ENCODE results near the gene ADAP1.

Gene ADAP1

DNA sequence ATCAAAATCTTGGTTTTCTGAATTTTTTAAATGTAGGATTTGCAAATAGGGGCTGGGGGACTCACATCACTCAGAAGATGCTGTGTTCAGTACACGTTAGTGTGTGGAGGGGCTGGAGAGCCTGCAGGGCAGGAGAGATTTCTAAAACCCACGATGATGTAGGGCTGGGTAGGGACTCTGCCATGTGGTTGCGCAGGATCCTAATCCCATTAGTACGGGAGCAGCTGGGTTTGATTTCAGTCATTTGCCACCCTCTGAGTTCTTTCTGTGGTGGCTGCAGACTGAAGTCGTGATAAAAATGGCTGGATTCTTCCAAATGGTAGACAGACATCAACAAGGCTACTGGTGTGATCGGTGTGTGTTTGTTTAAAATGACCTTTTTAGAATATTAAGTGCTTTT, 92.3 kb downstream of the ADAP1 start:
- TF ChIP-seq, protein P1, sequence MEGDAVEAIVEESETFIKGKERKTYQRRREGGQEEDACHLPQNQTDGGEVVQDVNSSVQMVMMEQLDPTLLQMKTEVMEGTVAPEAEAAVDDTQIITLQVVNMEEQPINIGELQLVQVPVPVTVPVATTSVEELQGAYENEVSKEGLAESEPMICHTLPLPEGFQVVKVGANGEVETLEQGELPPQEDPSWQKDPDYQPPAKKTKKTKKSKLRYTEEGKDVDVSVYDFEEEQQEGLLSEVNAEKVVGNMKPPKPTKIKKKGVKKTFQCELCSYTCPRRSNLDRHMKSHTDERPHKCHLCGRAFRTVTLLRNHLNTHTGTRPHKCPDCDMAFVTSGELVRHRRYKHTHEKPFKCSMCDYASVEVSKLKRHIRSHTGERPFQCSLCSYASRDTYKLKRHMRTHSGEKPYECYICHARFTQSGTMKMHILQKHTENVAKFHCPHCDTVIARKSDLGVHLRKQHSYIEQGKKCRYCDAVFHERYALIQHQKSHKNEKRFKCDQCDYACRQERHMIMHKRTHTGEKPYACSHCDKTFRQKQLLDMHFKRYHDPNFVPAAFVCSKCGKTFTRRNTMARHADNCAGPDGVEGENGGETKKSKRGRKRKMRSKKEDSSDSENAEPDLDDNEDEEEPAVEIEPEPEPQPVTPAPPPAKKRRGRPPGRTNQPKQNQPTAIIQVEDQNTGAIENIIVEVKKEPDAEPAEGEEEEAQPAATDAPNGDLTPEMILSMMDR (IDR thresholded peaks at IDR 0.05; ENCODE audit: insufficient read depth, low read depth, low read length, missing control alignments) = no peak
- H3K4me3 ChIP-seq (ENCODE audit: low read depth, low read length) = no peak overlapping the region
- DNase-seq (ENCODE audit: low read depth) = no peak

DNA sequence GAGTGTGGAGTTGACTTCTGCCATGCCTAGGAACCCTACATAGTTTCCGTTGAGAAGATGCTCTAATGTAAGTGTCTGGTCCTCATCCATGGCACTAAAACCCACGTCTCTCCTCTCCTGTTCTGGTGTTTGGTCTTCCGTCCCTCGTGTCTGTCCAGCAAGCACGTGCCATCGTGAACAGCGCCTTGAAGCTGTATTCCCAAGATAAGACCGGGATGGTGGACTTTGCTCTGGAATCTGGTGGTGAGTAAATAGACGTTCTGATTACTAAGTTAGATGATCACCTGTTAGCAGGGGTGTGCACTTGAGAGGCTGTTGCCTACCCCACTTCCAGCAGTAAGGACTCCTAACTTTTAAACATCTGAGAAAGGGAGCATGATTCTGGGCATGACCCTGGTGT, 93.3 kb downstream of the ADAP1 start:
- H3K4me3 ChIP-seq (ENCODE audit: low read depth, low read length) = no peak overlapping the region
- DNase-seq (ENCODE audit: low read depth) = no peak
- TF ChIP-seq, protein P1 (IDR thresholded peaks at IDR 0.05; ENCODE audit: insufficient read depth, low read depth, low read length, missing control alignments) = no peak

DNA sequence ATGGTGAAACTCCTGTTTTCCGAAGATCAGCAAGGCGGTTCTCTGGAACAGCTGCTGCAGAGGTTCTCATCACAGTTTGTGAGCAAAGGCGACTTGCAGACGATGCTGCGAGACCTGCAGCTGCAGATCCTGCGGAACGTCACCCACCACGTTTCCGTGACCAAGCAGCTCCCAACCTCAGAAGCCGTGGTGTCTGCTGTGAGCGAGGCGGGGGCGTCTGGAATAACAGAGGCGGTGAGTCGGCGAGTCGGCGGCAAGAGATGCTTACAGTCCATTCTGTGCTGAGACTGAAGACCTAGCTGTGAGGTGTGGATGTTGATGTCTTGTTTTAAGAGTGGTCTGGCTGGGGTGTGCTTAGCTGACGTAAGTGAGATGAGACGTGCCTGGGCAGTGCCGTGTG, 94.3 kb downstream of the ADAP1 start:
- TF ChIP-seq, protein P1 (IDR thresholded peaks at IDR 0.05; ENCODE audit: insufficient read depth, low read depth, low read length, missing control alignments) = no peak
- DNase-seq (ENCODE audit: low read depth) = no peak

DNA sequence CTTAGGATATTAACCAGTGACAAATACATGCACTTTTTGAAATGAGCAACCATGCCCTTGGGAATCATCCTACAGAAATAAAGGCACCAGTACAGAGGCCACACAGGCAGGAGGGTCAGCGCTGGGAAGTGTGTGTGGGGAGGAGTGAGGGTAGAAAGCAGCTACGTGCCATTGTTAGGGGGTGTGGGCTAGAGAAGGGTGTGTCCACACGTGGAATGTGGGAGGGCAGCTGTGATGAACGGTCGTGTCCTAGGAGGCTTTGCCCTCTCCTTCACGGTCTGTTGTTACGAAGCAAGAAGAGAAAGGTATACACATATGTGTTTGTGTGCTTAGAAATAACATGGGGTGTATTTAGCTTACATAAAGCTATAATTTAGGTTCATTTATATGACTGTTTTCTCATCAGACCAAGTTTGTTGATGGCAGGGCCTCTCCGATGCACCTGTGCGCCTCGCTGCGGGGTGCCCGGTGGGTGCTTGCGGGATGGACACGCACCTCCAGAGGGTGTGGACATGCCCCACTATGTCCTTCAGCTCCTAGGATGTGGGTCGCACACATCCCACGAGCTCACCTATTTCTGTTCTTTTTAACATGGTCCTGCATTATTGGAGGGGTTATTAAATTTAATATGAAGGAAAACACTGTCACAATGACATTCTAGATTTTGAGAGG, 95.0 kb downstream of the ADAP1 start:
- TF ChIP-seq, protein P1 (IDR thresholded peaks at IDR 0.05; ENCODE audit: insufficient read depth, low read depth, low read length, missing control alignments) = no peak
- H3K4me3 ChIP-seq (ENCODE audit: low read depth, low read length) = no peak overlapping the region
- DNase-seq (ENCODE audit: low read depth) = no peak

More for the DNA sequence above, 94.3 kb downstream of the ADAP1 start:
- H3K4me3 ChIP-seq (ENCODE audit: low read depth, low read length) = no peak overlapping the region

DNA sequence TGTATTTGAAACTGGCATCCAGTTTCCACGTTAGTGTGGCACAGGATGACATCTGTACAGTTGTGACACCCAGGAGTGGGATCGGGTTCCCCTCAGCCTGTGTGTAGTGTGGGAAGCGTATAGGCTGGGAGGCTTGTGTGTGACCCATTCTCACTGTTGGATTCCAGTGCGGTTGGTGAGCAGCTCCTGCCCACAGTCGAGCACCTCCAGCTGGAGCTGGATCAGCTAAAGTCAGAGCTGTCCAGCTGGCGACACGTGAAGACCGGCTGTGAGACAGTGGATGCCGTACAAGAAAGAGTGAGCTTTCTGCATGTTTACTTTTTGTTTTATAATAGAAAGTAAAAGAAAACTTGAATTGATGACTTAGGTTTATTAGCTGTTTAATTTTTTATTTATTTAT, 96.8 kb downstream of the ADAP1 start:
- no peak overlapping the region for H3K4me3 ChIP-seq (ENCODE audit: low read depth, low read length)
- TF ChIP-seq, protein P1 (IDR thresholded peaks at IDR 0.05; ENCODE audit: insufficient read depth, low read depth, low read length, missing control alignments) = no peak
- no peak for DNase-seq (ENCODE audit: low read depth)

DNA sequence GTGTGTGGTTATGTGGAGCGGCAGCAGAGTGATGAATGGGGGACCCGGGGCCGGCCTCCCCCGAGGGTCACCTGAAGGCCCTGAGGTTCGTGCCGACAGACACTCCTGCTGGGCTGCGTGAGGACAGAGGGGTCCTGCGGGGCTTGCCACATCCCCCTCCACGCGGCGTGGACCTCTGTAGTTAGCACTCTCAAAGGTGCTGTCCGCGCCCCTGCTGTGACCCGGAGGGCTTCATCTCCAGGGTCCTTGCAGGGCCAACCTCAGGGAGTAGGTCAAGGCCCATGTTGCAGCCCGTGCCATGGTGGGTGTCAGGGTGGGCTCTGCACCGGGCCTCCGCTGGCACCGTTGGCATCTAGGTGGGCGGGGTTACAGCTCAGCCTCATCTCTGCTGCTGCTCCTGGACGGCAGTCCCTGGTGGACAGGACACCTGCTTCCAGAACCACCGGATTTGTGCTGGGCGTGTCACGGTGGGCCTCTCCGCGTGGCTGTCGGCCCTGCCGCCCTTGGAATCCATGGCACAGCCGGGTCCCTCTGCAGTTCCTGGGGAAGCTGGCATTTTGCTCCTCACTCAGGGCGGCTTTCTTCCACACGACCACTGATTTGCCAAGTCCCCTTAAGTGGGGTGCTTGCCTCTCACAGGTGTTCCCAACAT, 97.9 kb downstream of the ADAP1 start:
- no peak for DNase-seq (ENCODE audit: low read depth)
- TF ChIP-seq, protein P1 (IDR thresholded peaks at IDR 0.05; ENCODE audit: insufficient read depth, low read depth, low read length, missing control alignments) = no peak
- H3K4me3 ChIP-seq (ENCODE audit: low read depth, low read length) = no peak overlapping the region

All from GM12865 (cell line).